ENCODE data around the gene PRICKLE4.

GRCh38 chr6:41770381-41771057 lies 10.1 kb upstream of the PRICKLE4 start:
- TF ChIP-seq POLR2A (IDR thresholded peaks at IDR 0.05; ENCODE audit: low read depth, low read length): no peak
- TF ChIP-seq CEBPB (IDR thresholded peaks at IDR 0.05; ENCODE audit: low read depth, low read length): no peak
- TF ChIP-seq CTCF (conservative IDR thresholded peaks at IDR 0.05; ENCODE audit: low read depth, low read length): no peak
- TF ChIP-seq RCOR1 (IDR thresholded peaks at IDR 0.05; ENCODE audit: insufficient replicate concordance, low read length): no peak
- no peak for TF ChIP-seq MAZ (IDR thresholded peaks at IDR 0.05; ENCODE audit: borderline replicate concordance, low read depth, low read length)
- no peak for TF ChIP-seq ELK1 (IDR thresholded peaks at IDR 0.05; ENCODE audit: borderline replicate concordance, low read depth, low read length)
- TF ChIP-seq MXI1 (IDR thresholded peaks at IDR 0.05; ENCODE audit: borderline replicate concordance, low read depth, low read length): no peak
- no peak for TF ChIP-seq BHLHE40 (IDR thresholded peaks at IDR 0.05; ENCODE audit: low read depth, low read length)
